ENCODE data around the gene RETREG1.

RETREG1 gene

DNA sequence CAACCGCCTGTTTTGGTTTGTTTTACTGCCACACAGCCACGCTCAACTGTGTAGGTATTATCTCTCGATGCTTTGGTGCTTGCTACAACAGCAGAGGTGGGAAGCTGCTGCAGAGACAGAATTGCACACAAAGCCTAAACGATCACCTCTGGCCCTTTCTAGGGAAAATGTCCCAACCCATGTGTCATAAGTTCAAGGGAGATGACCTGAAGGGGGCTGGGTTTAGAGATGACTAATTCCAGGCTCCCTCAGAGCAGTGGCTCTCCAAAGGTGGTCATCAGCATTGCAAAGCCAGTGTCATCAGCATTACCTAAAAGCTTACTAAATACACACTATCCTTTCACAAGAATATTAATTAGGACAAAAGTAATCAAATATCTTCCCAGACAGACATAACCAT, 162.1 kb downstream of the RETREG1 start:
- Histone ChIP-seq H3K36me3 (ENCODE audit: insufficient read depth, low read length) (peaks cover 93% of the 10 kb centered on the region), H3K9me2 (ENCODE audit: low read depth, low read length) (no peaks in the 10 kb centered on the region), H3K4me2 (ENCODE audit: low read length) (no peak overlapping the region), H3K27me3 (ENCODE audit: insufficient read depth, low read length) (no peaks in the 10 kb centered on the region), H3F3A (ENCODE audit: insufficient read depth, low read length) (no peaks in the 10 kb centered on the region), H3K4me3 (ENCODE audit: low read depth, low read length, poor library complexity, severe bottlenecking) (no peak overlapping the region), H3K4me1 (ENCODE audit: insufficient read depth, low read length, severe bottlenecking) (no peaks in the 10 kb centered on the region), H2AFZ (ENCODE audit: low read length) (no peak overlapping the region), H4K20me1 (ENCODE audit: insufficient read depth, low read length) (no peaks in the 10 kb centered on the region), H3K79me2 (ENCODE audit: insufficient read depth, low read length) (peaks cover 9% of the 10 kb centered on the region; the same call in 1 of the 2 replicates), H3K27ac (ENCODE audit: low read depth, low read length, poor library complexity, severe bottlenecking) (no peak overlapping the region), H3K9ac (ENCODE audit: low read length) (no peak overlapping the region), H3K9me3 (ENCODE audit: low read length) (no peaks in the 10 kb centered on the region)
- TF ChIP-seq EZH2 (IDR thresholded peaks at IDR 0.05; ENCODE audit: borderline replicate concordance, low read length): no peak
- TF ChIP-seq, protein P1, sequence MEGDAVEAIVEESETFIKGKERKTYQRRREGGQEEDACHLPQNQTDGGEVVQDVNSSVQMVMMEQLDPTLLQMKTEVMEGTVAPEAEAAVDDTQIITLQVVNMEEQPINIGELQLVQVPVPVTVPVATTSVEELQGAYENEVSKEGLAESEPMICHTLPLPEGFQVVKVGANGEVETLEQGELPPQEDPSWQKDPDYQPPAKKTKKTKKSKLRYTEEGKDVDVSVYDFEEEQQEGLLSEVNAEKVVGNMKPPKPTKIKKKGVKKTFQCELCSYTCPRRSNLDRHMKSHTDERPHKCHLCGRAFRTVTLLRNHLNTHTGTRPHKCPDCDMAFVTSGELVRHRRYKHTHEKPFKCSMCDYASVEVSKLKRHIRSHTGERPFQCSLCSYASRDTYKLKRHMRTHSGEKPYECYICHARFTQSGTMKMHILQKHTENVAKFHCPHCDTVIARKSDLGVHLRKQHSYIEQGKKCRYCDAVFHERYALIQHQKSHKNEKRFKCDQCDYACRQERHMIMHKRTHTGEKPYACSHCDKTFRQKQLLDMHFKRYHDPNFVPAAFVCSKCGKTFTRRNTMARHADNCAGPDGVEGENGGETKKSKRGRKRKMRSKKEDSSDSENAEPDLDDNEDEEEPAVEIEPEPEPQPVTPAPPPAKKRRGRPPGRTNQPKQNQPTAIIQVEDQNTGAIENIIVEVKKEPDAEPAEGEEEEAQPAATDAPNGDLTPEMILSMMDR (IDR thresholded peaks at IDR 0.05; ENCODE audit: low read length): no peak

DNA sequence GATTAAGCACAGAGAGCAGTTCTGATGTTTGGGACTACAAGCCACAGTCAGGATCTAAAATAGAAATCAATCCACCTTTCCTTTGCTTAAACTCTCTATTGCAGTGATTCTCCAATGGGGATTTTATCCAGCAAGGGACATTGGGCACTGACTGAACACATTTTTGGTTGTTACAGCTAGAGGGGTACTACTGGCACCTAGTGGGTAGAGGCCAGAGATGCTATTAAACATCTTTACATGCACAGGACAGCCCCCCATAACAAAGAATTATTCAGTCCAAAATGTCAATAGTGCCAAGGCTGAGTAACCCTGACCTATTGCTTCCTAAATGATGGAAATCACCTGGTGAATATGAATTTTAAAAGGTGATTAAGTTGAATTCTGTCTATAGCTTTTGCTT, 163.2 kb downstream of the RETREG1 start:
- Histone ChIP-seq H3K27ac (ENCODE audit: low read depth, low read length, poor library complexity, severe bottlenecking) (no peak overlapping the region), H3K36me3 (ENCODE audit: insufficient read depth, low read length) (peaks cover 93% of the 10 kb centered on the region), H4K20me1 (ENCODE audit: insufficient read depth, low read length) (no peaks in the 10 kb centered on the region), H3K79me2 (ENCODE audit: insufficient read depth, low read length) (peaks cover 9% of the 10 kb centered on the region; the same call in 1 of the 2 replicates), H3K9me3 (ENCODE audit: low read length) (no peaks in the 10 kb centered on the region), H2AFZ (ENCODE audit: low read length) (no peak overlapping the region), H3K9me2 (ENCODE audit: low read depth, low read length) (no peaks in the 10 kb centered on the region), H3K27me3 (ENCODE audit: insufficient read depth, low read length) (no peaks in the 10 kb centered on the region), H3F3A (ENCODE audit: insufficient read depth, low read length) (no peaks in the 10 kb centered on the region), H3K4me2 (ENCODE audit: low read length) (no peak overlapping the region), H3K4me1 (ENCODE audit: insufficient read depth, low read length, severe bottlenecking) (no peaks in the 10 kb centered on the region), H3K4me3 (ENCODE audit: low read depth, low read length, poor library complexity, severe bottlenecking) (no peak overlapping the region), H3K9ac (ENCODE audit: low read length) (no peak overlapping the region)
- no peak for TF ChIP-seq EZH2 (IDR thresholded peaks at IDR 0.05; ENCODE audit: borderline replicate concordance, low read length)
- TF ChIP-seq, protein P1 (IDR thresholded peaks at IDR 0.05; ENCODE audit: low read length): no peak

DNA sequence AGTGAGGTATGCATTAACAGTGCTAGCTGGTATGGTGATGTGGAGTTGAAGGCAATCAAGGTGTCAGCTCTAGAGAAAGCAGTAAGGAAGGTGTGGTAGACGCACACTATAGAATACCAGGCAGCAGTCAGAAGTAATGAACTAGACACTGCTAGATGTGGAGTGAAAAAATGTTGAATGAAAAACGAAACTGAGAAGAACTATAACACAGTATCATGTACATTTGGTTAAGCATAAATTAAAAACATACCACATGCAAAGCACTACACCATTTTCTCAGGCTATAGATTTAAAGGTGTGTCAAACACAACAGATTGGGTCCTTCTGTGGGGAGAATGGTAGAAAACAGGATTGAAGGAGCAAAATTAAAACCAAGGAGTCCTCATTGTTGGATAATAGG, 166.6 kb downstream of the RETREG1 start:
- Histone ChIP-seq H3K4me3 (ENCODE audit: low read depth, low read length, poor library complexity, severe bottlenecking) (no peak overlapping the region), H3K9ac (ENCODE audit: low read length) (no peak overlapping the region), H3K79me2 (ENCODE audit: insufficient read depth, low read length) (peaks cover 6% of the 10 kb centered on the region; the same call in 1 of the 2 replicates), H3F3A (ENCODE audit: insufficient read depth, low read length) (no peaks in the 10 kb centered on the region), H2AFZ (ENCODE audit: low read length) (no peak overlapping the region), H3K36me3 (ENCODE audit: insufficient read depth, low read length) (peaks cover 79% of the 10 kb centered on the region), H3K27ac (ENCODE audit: low read depth, low read length, poor library complexity, severe bottlenecking) (no peak overlapping the region), H3K4me2 (ENCODE audit: low read length) (no peak overlapping the region), H3K9me2 (ENCODE audit: low read depth, low read length) (no peaks in the 10 kb centered on the region), H4K20me1 (ENCODE audit: insufficient read depth, low read length) (no peaks in the 10 kb centered on the region), H3K9me3 (ENCODE audit: low read length) (no peaks in the 10 kb centered on the region), H3K4me1 (ENCODE audit: insufficient read depth, low read length, severe bottlenecking) (no peaks in the 10 kb centered on the region), H3K27me3 (ENCODE audit: insufficient read depth, low read length) (no peaks in the 10 kb centered on the region)
- TF ChIP-seq, protein P1 (IDR thresholded peaks at IDR 0.05; ENCODE audit: low read length): no peak
- no peak for TF ChIP-seq EZH2 (IDR thresholded peaks at IDR 0.05; ENCODE audit: borderline replicate concordance, low read length)
